Lower leg skin (tissue), 3 donors: ENCODE measurements around the gene JAG2.

ENCODE experiments used
- CTCF ChIP-seq, 3 donors: fragments of 450-650 bp; IDR thresholded peaks; one replicate each; pipeline ENCODE4 v1.5.1; 2016; ENCODE audit warnings: antibody characterized with exemption in 3 of 3, mild to moderate bottlenecking in 3 of 3, moderate library complexity in 2 of 3
- POLR2A ChIP-seq, 2 donors: fragments of 450-650 bp; IDR thresholded peaks; one replicate each; pipeline ENCODE4 v1.6.1; 2016 to 2017; ENCODE audit warnings: antibody characterized with exemption in 2 of 2, mild to moderate bottlenecking in 1 of 2, moderate library complexity in 1 of 2

GRCh38 chr14:105208738-105209075, 40.1 kb upstream of the JAG2 start:
- TF ChIP-seq CTCF (IDR thresholded peaks at IDR 0.05) (no peak), POLR2A (IDR thresholded peaks at IDR 0.05) (no peak)
